Cardiac muscle cell (in vitro differentiated cells and primary cell): ENCODE measurements around the gene KLF11. TPM values are rescaled to one million over a fixed set of nuclear protein-coding genes. Genes with fewer than 3 reads are reported as not detected.

Experiments used
- DNase-seq, 2 donors: peaks; one replicate each; pipeline versions ENCODE4 v3.0.0 to v3.0.0-alpha.2; 2010 to 2017; ENCODE audit warnings: low read depth in 1 of 2, low spot score in 1 of 2
- H3K27ac ChIP-seq: fragments of 200-600 bp; sonication (generic); 2 replicates; pipeline ENCODE4 v1.5.1; 2016
- H3K27me3 ChIP-seq: fragments of 200-600 bp; sonication (generic); 2 replicates; pipeline ENCODE4 v1.6.0; 2016; ENCODE audit warnings: control low read depth
- H3K36me3 ChIP-seq: fragments of 200-600 bp; sonication (generic); 2 replicates; pipeline ENCODE4 v1.5.1; 2016; ENCODE audit warnings: control low read depth
- H3K4me1 ChIP-seq: fragments of 200-600 bp; sonication (generic); 2 replicates; pipeline ENCODE4 v1.8.1; 2017; ENCODE audit warnings: low read depth, mild to moderate bottlenecking, mixed run types
- H3K4me3 ChIP-seq: fragments of 200-600 bp; sonication (generic); 2 replicates; pipeline ENCODE4 v1.5.1; 2016; ENCODE audit warnings: mild to moderate bottlenecking
- H3K9me3 ChIP-seq: fragments of 200-600 bp; sonication (generic); 2 replicates; pipeline ENCODE4 v1.5.1; 2017; ENCODE audit warnings: low read depth, mild to moderate bottlenecking, control low read depth
- CTCF ChIP-seq: IDR thresholded peaks from 2 replicates; pipeline ENCODE4 v1.5.1; 2012; ENCODE audit warnings: low read depth, mild to moderate bottlenecking, low read length
- polyA plus RNA-seq: library from polyadenylated mRNA; unstranded; fragments of >200 nt; fragmentation: Nextera tagmentation; extraction: Ambion mirVana; gene quantifications from 2 replicates; pipeline ENCODE4 v1.2.1, GENCODE V29; 2016
- total RNA-seq: library from RNA; depleted of rRNA; stranded (reverse); fragments of >200 nt; gene quantifications from 2 replicates; pipeline ENCODE4 v1.2.3, GENCODE V29; 2016

KLF11 gene
- total and polyA plus RNA-seq, 2 experiments from 2014 or later: 11.9 to 13.0 TPM

- TF ChIP-seq CTCF: no peak
- H3K27ac ChIP-seq: no peak overlapping the region
- peaks cover 13% of the 10 kb centered on the region for H3K36me3 ChIP-seq
- H3K27me3 ChIP-seq: no peaks in the 10 kb centered on the region
- H3K9me3 ChIP-seq: no peaks in the 10 kb centered on the region
- peak overlapping the region; percentile 7 for H3K4me3 ChIP-seq
- H3K4me1 ChIP-seq: peaks cover 8% of the 10 kb centered on the region
- peak; percentile 57 to 89 for DNase-seq
Observed at GRCh38 chr2:10057231-10058107, 14.1 kb downstream of the KLF11 start.

- DNase-seq: no peak
- peaks cover 4% of the 10 kb centered on the region for H3K36me3 ChIP-seq
Observed at GRCh38 chr2:10058251-10059015, 15.1 kb downstream of the KLF11 start.

DNA sequence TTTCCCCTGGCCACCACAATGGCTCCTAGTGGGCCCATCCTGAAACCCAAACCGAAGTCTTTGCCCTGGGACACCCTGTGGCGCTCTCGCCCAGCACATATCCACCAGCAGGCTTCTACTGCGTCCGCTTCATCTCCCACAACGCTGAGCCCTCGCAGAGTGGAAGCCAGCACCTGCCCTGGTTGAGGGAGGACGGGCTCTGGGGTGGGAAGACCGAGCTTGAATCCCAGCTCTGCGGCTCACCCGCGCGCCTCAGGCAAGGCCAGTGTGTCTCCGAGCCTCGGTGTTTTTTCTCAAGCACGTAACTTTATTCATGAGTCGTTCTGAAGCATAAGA is 15.6 kb downstream of the KLF11 start:
- no peak overlapping the region for H3K27ac ChIP-seq
- no peak for TF ChIP-seq CTCF
- H3K9me3 ChIP-seq: no peaks in the 10 kb centered on the region
- H3K4me3 ChIP-seq: no peak overlapping the region
- no peaks in the 10 kb centered on the region for H3K36me3 ChIP-seq
- no peaks in the 10 kb centered on the region for H3K27me3 ChIP-seq
- DNase-seq: no peak
- H3K4me1 ChIP-seq: peaks cover 8% of the 10 kb centered on the region

More at GRCh38 chr2:10058251-10059015, 15.1 kb downstream of the KLF11 start:
- Histone ChIP-seq H3K4me3 (no peak overlapping the region), H3K9me3 (no peaks in the 10 kb centered on the region), H3K27me3 (no peaks in the 10 kb centered on the region), H3K27ac (no peak overlapping the region), H3K4me1 (peaks cover 8% of the 10 kb centered on the region)
- TF ChIP-seq CTCF: no peak

GRCh38 chr2:10059552-10060335 is 16.4 kb downstream of the KLF11 start:
- TF ChIP-seq CTCF: no peak
- Histone ChIP-seq H3K4me1 (peaks cover 5% of the 10 kb centered on the region), H3K27ac (no peak overlapping the region), H3K36me3 (no peaks in the 10 kb centered on the region), H3K4me3 (no peak overlapping the region), H3K9me3 (no peaks in the 10 kb centered on the region), H3K27me3 (no peaks in the 10 kb centered on the region)
- DNase-seq: no peak

- Histone ChIP-seq H3K9me3 (no peaks in the 10 kb centered on the region), H3K4me1 (peaks cover 5% of the 10 kb centered on the region), H3K4me3 (no peak overlapping the region), H3K27me3 (no peaks in the 10 kb centered on the region), H3K36me3 (no peaks in the 10 kb centered on the region), H3K27ac (no peak overlapping the region)
- TF ChIP-seq CTCF: no peak
- no peak for DNase-seq
Observed at GRCh38 chr2:10061221-10061925, 18.0 kb downstream of the KLF11 start.
